HG03025 (cell line): ENCODE data around the gene BAD.

Experiments used
- ATAC-seq: cut with Tn5 transposase; IDR thresholded peaks from one replicate; pipeline ENCODE4 v1.9.1; 2021; ENCODE audit warnings: mild to moderate bottlenecking, moderate library complexity; ENCODE audit not compliant: unreplicated experiment, low FRiP score

Gene BAD

GRCh38 chr11:64233913-64234586 is 50.4 kb downstream of the BAD start, which contains the start of gene VEGFB:
Gene VEGFB, plus strand, starts transcription at chr11:64234584. Its CDS starts 250 bp downstream, at chr11:64234834.
- ATAC-seq: no peak

- no peak for ATAC-seq
Measured at GRCh38 chr11:64232967-64233315, 51.5 kb downstream of the BAD start.

- no peak for ATAC-seq
Measured at GRCh38 chr11:64232182-64232966, 52.1 kb downstream of the BAD start.

- no peak for ATAC-seq
Measured at GRCh38 chr11:64231546-64231945, 52.9 kb downstream of the BAD start.

DNA sequence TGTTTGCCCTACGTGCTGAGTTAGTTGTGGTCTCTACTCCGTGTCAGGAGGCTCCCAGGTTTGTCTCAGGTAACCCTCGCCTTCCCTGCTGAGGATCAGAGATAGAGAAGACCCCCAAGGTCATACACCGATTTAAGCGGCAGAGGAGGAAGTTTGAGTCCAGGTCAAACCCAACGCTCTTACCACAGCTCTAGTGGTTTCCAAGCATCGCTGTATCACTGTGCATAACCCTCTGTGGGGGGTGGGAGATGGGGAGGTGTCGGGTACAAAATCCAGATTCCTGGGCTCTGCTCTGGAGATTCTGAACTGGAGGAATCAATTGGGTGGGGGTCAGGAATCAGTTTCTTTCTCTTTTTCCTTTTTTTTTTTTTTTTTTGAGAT is 53.5 kb downstream of the BAD start:
- ATAC-seq: no peak

DNA sequence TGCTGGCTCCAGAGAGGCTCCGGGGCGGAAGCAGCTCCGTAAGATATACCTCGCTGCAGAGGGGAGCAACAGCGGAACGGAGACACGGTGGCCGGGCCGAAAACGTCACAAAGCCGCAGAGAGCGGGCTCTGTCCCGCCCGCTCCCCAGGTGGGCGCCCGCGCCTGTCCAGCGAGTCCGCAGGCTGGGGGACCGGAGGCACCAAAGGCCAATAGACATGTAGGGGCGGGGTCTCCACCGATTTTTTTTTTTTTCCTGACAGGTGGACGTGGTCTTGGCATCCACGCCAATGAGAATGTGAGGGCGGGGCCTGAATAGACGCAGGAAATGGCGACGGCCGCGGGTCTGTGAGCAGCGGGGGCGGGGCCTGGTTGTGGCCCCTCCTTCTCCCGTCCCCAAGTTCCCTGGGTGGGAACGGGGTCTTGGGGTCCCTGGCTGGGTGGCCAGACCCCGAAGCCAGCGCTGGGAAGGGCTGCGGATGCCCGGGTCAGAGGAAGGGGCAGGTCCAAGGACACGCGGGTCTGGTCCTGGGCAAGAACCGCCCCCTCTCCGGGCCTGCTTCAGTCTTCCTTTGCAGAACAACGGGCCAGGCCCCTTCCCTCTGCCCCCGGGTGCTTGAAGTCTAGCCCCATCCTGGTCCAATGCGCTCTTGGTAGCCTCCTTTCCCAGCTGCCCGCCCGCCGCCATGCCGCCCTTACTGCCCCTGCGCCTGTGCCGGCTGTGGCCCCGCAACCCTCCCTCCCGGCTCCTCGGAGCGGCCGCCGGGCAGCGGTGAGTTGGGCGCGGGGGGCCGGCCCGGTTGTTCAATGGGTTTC is 54.1 kb downstream of the BAD start, which contains the start of gene DNAJC4:
TSS of gene DNAJC4 (plus strand) at position 378 of the 814 bp plus-strand sequence. CDS start at position 685, 307 bp downstream.
- ATAC-seq: peak; percentile 30

- no peak for ATAC-seq
Measured at GRCh38 chr11:64229744-64230170, 54.7 kb downstream of the BAD start.

GRCh38 chr11:64229090-64229743 is 55.2 kb downstream of the BAD start:
- no peak for ATAC-seq

- no peak for ATAC-seq
Measured at GRCh38 chr11:64227405-64227956, 57.0 kb downstream of the BAD start.

DNA sequence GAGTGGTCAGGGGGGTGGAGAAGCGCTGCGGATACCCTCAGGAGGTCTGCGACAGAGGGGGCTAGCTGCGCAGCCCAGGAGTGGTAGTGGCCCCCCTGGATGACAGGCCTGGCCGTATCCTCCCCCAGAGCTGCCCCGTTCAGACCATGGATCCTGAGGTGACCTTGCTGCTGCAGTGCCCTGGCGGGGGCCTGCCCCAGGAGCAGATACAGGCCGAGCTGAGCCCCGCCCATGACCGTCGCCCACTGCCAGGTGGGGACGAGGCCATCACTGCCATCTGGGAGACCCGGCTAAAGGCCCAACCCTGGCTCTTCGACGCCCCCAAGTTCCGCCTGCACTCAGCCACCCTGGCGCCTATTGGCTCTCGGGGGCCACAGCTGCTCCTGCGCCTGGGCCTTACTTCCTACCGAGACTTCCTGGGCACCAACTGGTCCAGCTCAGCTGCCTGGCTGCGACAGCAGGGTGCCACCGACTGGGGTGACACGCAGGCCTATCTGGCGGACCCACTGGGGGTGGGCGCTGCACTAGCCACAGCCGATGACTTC is 57.9 kb downstream of the BAD start:
- no peak for ATAC-seq

DNA sequence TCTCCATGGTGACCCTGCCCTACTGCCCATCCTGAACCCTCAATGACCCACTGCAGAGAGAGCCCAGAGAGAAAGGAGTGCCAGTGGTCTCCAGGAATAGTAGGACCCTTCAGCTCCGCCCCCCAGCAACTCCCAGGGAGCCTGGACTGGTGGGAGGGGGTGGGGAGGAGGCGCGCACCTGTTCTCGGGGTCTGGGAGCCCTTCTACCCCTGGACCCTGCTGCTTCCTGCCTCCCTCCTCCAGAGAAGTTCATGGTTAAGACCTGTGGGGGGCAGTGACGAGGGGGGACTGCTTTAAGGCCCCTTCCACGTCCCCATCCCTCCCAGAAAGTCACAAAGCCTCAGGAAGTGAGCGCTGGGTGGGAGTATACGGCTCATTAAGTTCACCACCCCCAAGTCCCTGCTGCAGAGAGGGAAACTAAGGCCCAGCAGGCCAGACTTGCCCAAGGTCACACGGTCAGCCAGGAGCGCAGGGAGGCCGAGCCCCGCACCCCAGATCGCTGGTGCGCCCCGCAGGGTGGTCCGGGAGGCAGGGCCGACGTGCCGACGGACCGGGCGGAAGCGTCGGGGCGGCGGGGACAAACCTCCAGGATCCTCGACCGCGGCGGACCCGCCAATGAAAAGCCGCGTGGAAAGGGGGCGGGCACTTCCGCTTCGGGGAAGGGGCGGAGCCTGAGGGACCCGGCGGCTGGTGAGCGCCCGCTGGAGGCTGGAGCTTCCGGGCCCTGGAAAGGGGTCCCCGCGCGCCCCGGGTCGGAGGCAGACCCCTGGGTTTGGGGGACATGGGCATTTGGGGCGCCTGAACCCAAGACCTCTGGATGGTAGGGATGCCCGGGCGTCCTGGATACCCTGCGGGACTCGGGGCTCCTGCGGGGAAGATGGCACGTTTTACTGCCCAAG is 58.6 kb downstream of the BAD start, which contains the start of the genes NUDT22 and TRPT1:
TSS of gene NUDT22 (plus strand) at position 667 of the 899 bp plus-strand sequence. CDS start 379 bp downstream, outside the sequence.
TSS of gene TRPT1 (minus strand) at position 579 of the 899 bp plus-strand sequence. CDS start at position 253, 326 bp downstream.
- ATAC-seq: no peak

GRCh38 chr11:64224891-64225607 is 59.4 kb downstream of the BAD start:
- no peak for ATAC-seq

- no peak for ATAC-seq
Measured at GRCh38 chr11:64224151-64224890, 60.1 kb downstream of the BAD start.

DNA sequence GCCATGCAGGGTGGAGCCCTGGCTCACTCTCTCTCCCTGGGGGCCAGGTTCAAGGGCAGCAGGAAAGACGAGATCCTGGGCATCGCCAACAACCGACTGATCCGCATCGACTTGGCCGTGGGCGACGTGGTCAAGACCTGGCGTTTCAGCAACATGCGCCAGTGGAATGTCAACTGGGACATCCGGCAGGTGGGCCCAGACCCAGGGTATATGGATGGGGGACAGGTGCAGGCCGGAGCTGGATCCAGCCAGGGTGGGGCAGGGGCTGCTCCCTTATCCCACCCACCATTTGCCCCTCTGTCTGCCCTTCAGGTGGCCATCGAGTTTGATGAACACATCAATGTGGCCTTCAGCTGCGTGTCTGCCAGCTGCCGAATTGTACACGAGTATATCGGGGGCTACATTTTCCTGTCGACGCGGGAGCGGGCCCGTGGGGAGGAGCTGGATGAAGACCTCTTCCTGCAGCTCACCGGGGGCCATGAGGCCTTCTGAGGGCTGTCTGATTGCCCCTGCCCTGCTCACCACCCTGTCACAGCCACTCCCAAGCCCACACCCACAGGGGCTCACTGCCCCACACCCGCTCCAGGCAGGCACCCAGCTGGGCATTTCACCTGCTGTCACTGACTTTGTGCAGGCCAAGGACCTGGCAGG is 61.3 kb downstream of the BAD start:
- ATAC-seq: no peak

GRCh38 chr11:64222651-64223000 is 61.8 kb downstream of the BAD start:
- ATAC-seq: no peak

DNA sequence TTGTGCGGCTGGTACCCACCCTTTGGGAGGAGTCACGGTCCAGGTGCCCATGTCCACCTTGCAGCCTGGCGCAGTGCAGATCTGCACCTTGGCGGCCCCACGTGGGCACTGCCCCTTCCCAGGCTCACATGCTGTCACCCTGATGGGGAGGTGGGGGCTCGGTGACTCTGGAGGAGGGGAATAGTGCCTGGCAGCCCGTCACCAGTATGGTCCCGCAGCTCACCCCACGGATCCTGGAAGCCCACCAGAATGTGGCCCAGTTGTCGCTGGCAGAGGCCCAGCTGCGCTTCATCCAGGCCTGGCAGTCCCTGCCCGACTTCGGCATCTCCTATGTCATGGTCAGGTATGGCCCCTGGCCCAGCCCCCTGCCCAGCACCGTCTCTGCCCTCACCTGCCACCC is 63.7 kb downstream of the BAD start:
- no peak for ATAC-seq

GRCh38 chr11:64220271-64220670 is 64.2 kb downstream of the BAD start:
- no peak for ATAC-seq
